DMS53 treated with DMSO at 0.1 percent for 48 hours (cell line): Measurements from ENCODE around the gene CERCAM.

Source experiments
- DNase-seq: peaks from one replicate; lab custom pipeline; 2025; ENCODE audit not compliant: unreplicated experiment; lab: John Stamatoyannopoulos, UW

Gene CERCAM

DNA sequence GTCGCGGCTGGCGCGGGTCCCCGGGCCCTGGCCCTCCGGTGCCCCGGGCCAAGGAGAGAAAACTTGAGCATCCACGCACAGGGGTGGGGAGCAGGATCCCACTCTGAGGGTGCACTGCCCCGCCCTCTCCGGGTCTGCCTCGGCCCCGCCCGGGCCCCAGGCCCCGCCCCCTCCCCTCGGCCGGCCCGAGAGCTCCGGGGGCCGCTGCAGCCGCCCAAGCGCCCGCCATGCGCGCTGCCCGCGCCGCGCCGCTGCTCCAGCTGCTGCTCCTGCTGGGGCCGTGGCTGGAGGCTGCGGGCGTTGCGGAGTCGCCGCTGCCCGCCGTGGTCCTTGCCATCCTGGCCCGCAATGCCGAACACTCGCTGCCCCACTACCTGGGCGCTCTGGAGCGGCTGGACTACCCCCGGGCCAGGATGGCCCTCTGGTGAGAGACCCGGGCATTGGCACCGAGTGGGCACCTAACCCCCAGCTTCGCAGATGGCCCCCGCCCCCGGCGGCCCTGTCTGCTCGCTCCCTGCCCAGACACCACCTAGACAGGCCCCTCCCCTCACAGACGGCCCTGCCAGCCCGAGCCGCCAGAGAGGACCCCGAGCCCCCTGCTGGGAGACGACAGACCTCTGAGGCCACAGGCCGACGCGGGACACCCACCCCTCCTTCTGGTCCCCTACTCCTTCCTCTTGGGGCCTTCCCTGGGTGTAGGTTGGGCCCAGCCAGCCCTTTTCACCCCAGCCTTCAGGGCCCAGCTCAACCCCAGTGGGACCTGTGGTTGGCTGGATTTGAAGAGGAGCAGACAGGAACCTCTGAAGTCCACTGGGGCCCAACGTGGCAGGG lies at the start of gene CERCAM:
CERCAM (plus strand) TSS at position 207 of the 831 bp plus-strand sequence; CDS start at position 228, 21 bp downstream.
- no peak for DNase-seq

- DNase-seq, result no peak
Measured at GRCh38 chr9:128371630-128372117, 49.0 kb upstream of the CERCAM start.

DNA sequence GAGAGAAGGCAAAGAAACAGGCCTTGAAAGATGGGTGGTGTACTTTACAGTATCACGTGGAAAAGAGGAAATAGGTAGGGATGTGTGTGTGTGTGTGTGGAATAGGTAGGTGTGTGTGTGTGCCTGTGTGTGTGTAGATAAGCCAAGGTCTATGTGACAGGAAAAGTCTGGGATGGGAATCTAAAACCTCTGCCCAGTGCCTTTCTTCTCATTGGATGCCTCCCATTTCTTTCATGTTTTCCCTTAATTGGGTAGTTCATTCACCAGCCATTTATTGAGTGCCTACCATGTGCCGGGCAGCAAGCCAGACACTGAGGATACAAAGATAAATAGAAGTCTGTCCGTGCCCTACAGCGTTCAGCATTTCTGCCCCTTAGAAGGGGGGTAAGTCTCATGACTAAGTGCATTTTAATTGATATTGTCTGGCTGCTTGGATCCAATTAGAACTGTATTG lies 48.4 kb upstream of the CERCAM start:
- DNase-seq, result no peak

DNA sequence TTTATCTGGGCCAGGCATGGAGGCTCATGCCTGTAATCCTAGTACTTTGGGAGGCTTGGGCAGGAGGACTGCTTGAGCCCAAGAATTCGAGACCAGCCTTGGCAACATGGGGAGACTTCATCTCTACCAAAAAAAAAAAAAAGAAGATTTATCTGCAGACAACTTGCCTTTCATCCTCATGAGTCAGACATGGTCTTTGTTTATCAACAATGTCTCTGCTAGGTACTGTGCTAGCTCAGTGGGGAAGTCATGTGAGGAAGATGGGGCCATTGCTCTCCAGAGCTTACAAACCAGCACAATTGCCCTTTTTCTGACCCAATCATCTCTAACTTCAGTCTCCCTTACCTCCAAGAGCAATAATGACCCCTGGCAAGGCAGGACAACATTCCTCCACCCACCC lies 47.9 kb upstream of the CERCAM start:
- no peak for DNase-seq

- DNase-seq, result no peak
Measured at GRCh38 chr9:128374221-128374675, 46.4 kb upstream of the CERCAM start.

- DNase-seq, result no peak
Measured at GRCh38 chr9:128375865-128376264, 44.8 kb upstream of the CERCAM start.

- DNase-seq, result no peak
Measured at GRCh38 chr9:128382261-128382660, 38.4 kb upstream of the CERCAM start.

GRCh38 chr9:128383007-128383753 lies 37.5 kb upstream of the CERCAM start:
- DNase-seq, result no peak

DNA sequence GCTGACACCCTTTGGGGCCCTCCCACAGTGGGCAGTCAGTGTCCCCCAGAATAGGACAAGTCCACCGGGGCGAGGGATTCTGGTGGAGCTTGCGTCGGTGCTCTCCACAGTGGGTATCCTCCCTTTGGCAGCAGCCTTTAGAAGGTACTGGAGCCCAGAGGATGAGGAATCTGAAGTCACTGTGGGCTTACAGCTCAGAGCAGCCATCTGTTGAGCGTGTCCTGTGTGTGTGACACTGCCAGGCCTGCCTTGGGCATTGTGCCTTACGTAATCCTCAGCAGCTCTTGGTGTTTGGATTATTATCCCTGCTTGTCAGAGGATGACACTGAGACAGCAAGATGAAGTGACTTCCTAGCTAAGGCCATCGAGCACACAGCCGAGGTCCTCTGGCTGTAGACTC lies 36.9 kb upstream of the CERCAM start:
- DNase-seq, result no peak

- DNase-seq, result no peak
Measured at GRCh38 chr9:128384801-128385495, 35.7 kb upstream of the CERCAM start.

DNA sequence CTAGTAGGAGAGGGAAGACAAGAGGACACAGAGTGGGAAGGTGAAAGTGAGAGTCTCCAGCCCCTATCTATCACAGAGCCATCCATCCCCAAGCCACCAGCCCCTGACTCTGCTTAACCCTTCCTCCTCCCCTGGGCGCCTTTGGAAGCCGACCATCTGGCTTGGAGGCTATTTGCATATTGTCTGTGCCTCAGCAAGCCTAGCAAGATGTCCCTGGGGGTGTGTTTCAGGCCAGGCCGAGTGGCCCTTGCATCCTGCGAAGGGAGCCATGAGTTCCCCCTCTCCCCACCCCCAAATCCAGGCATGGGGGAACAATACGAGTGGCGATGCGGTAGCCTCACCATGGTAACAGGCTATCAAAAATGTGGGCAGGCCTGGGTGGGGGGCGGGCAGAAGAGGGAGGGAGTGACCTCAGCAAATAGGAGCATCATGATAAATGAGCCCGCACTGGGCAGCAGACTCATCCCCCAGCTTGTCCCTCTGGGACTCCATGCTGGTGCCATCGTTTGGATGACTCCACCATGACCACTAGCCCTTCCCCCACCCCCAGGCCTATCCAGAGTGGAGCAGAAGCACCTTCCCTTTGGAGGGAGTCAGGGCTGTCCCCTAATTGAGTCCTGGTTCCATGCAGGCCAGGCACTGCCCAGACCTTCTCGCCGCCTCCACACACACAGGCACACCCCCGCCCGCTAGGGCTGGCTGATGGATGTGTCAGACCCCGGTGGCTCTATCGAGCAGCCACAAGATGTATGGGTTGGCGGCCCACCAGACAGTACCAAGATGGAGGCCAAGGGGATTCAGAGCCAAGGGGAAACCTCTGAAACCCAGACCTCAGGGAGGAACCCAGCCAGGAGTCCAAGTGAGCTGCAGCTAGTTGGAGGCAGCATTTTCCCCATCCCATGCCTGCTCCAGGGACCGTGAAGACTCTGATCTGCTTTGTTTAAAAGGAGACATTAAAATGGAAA lies 34.9 kb upstream of the CERCAM start:
- DNase-seq, result no peak

- DNase-seq, result no peak
Measured at GRCh38 chr9:128388150-128388549, 32.5 kb upstream of the CERCAM start.

GRCh38 chr9:128389395-128390149 lies 31.1 kb upstream of the CERCAM start:
- peak; percentile 11 for DNase-seq

DNA sequence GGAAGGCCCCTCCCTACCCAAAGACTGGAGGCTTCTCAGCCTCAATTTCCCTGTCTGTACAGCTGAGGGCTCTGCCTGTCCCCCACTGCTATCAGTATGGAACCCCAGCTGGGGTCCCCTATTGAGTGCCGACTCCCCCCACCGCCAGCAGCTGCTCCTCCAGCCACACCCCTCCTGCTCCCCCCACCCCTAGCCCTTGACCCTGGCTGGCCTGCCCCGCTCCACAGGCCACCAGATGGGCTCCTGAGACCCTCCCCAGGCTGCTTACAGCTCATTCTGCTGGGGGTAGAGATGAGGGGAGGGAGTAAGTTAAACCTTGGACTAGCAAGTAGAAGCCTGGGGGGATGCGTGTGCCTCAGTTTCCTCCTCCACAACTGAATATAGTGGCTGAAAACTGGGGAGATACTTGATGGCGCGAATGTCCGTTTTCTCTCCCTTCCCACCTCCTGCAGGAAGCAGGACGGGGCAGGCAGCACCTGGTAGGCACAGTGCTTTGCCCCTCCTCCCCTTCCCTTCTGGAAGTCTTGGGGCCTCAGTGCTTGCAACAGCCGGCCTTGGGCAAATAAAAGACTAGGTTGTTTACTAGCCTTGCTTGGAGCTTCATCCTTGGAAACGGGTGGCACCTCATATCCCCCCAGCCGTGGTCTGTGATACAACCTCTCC lies 30.4 kb upstream of the CERCAM start:
- DNase-seq, result no peak

DNA sequence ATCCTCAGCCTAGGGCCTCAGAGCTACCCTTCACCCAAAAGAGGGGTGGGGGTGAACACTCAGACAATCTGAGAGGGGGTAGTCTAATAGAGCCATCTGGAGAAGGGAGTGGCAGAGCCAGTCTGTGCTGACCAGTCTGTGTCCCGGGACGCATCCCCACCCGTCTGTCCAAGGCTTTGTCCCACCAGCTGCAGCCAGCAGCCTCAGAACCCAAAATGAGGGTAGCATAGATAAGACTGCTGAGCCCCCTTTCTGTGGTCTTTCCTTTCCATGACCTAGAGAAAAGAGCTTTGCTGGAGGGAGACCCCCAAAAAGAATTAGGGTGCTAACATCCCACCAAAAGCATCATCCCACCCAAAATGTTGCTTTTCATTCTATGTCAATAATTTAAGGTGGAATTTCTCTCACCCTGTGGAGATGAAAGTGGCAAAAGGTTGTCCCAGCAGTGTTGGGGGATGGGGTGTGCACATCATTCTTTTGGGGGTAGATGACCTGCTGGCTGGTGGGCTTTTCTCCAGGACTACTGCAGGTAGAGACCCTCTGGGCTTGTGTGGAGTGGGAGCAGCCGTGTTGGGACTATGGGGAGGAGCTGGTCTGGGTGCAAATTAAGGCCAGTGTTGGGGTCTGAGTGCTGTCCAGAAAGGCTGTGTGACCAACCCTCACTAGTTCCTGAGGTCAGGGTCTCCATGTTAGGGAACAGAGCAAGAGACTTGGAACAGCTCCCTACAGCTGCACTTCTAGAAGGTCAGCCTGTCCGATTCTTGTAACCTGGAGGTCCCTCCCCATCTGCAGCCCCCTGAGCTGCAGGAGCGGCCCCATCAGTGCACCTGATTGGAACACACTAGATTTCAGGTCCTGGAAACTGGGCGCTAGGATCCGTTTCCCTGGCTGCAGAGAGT lies 29.6 kb upstream of the CERCAM start:
- no peak for DNase-seq

GRCh38 chr9:128391956-128392301 lies 28.7 kb upstream of the CERCAM start:
- no peak for DNase-seq

- DNase-seq, result no peak
Measured at GRCh38 chr9:128392302-128393144, 28.1 kb upstream of the CERCAM start.
